Activated CD4-positive, alpha-beta memory T cell treated with anti-CD3 and anti-CD28 coated beads, Interleukin-2, amount 10 ng/mL, durations not matched to agents 7 days and 5 days (primary cell): ENCODE measurements around the gene CAGE1. TPM values are rescaled to one million over a fixed set of nuclear protein-coding genes. Genes with fewer than 3 reads are reported as not detected.

Experiments used
- CTCF ChIA-PET: fragments of 350-600 bp; sonication (Branson Sonifier 250); formaldehyde crosslinking; loops from one replicate; lab custom pipeline; 2021; ENCODE audit warnings: antibody characterized with exemption, inconsistent platforms; lab: Charles Lee
- POLR2A ChIA-PET: fragments of 350-600 bp; sonication (Branson Sonifier 250); formaldehyde crosslinking; loops from one replicate; lab custom pipeline; 2021; ENCODE audit warnings: antibody characterized with exemption; lab: Charles Lee
- DNase-seq: peaks from one replicate; pipeline ENCODE4 v3.0.0-alpha.2; 2020
- H3K27ac Mint-ChIP-seq: one replicate; pipeline ENCODE4 v1.8.0; 2021; ENCODE audit warnings: mild to moderate bottlenecking, mixed read lengths
- H3K27me3 Mint-ChIP-seq: one replicate; pipeline ENCODE4 v1.8.0; 2021; ENCODE audit warnings: mixed read lengths
- H3K36me3 Mint-ChIP-seq: one replicate; pipeline ENCODE4 v1.8.0; 2021; ENCODE audit warnings: low read depth, mixed read lengths
- H3K4me1 Mint-ChIP-seq: one replicate; pipeline ENCODE4 v1.8.0; 2021; ENCODE audit warnings: mixed read lengths
- H3K4me3 Mint-ChIP-seq: one replicate; pipeline ENCODE4 v1.8.0; 2021; ENCODE audit warnings: mild to moderate bottlenecking, mixed read lengths
- H3K9me3 Mint-ChIP-seq: one replicate; pipeline ENCODE4 v1.8.0; 2021; ENCODE audit warnings: mixed read lengths
- total RNA-seq, 2 experiments: library from RNA; stranded (reverse); gene quantifications; one replicate each; pipeline ENCODE4 v1.2.3, GENCODE V29; 2021

The CAGE1 gene
- total RNA-seq, 2 experiments from 2014 or later: 0.08 TPM; not detected in 1

GRCh38 chr6:7424058-7424457 lies 34.5 kb upstream of the CAGE1 start:
- ChIA-PET CTCF (no interaction called here), POLR2A (no interaction called here)
- no peaks in the 10 kb centered on the region for H3K9me3 Mint-ChIP-seq
- no peak overlapping the region for H3K27ac Mint-ChIP-seq
- H3K36me3 Mint-ChIP-seq: peaks cover 3% of the 10 kb centered on the region
- DNase-seq: no peak
- H3K4me3 Mint-ChIP-seq: no peak overlapping the region
- H3K27me3 Mint-ChIP-seq: no peaks in the 10 kb centered on the region
- no peaks in the 10 kb centered on the region for H3K4me1 Mint-ChIP-seq

DNA sequence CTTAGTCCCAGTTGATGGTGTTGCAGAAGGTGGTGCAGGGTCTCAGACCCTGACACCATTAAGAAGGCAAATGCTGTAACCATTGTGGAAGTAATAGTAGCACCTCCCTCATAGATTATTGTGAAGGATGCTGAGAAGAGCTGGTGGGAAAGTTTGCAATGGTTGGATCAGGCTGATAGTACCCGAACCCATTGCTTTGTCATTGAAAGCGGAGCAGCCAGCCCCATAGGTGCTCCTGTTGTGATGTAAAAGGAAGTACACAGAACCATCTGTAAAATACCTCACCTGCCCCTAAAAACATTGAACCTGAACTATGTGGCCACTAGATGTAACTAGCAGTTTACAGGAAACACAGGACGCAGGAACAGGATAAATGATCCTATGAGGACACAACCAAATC lies 31.5 kb upstream of the CAGE1 start:
- no peaks in the 10 kb centered on the region for H3K9me3 Mint-ChIP-seq
- peaks cover 17% of the 10 kb centered on the region for H3K36me3 Mint-ChIP-seq
- CTCF ChIA-PET: no interaction called here
- no peak for DNase-seq
- no peaks in the 10 kb centered on the region for H3K27me3 Mint-ChIP-seq
- H3K27ac Mint-ChIP-seq: no peak overlapping the region
- POLR2A ChIA-PET: no interaction called here
- H3K4me1 Mint-ChIP-seq: peaks cover 2% of the 10 kb centered on the region
- no peak overlapping the region for H3K4me3 Mint-ChIP-seq

GRCh38 chr6:7419065-7419464 lies 29.5 kb upstream of the CAGE1 start:
- H3K27me3 Mint-ChIP-seq: no peaks in the 10 kb centered on the region
- H3K4me3 Mint-ChIP-seq: no peak overlapping the region
- peaks cover 2% of the 10 kb centered on the region for H3K4me1 Mint-ChIP-seq
- H3K9me3 Mint-ChIP-seq: no peaks in the 10 kb centered on the region
- H3K36me3 Mint-ChIP-seq: peaks cover 31% of the 10 kb centered on the region
- ChIA-PET CTCF (interaction anchor here (1.3 kb wide), 1 partner anchor 143 kb away, joined by 5 read pairs; no protein-coding TSS in a partner anchor), POLR2A (interaction anchor here (0.6 kb wide), 1 partner anchor 157 kb away, joined by 3 read pairs; no protein-coding TSS in a partner anchor)
- no peak for DNase-seq
- no peak overlapping the region for H3K27ac Mint-ChIP-seq

DNA sequence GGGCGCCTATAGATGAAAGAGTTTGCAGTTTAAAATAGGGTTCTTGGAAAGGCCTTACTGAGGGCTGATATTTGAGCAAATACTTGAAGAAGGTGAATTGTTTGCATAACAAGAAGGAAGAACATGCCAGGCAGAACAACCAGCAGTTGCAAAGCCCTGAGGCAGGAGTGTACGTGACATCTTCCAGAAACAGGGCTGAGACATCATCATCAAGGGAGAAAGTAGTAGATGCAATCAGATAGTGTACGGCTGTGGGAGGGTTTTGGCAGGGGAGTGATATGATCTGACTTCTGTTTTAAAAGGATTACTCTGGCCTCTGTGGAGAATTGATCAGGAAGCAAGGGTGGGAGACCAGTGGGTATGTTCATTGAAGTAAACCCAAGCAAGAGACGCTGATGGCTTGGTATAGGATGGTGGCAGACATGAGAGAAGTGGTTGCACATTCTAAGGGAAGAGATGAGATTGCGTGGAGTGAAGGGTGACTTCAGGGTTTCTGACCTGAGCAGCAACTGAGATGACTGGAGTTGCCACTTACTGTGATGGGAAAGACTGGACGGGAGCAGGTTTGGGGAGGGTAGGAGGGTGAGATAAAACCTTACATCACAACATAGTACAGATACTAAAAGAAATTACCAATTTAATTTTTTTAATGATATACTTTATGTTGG lies 28.8 kb upstream of the CAGE1 start:
- CTCF ChIA-PET: no interaction called here
- Mint-ChIP-seq H3K4me1 (peaks cover 2% of the 10 kb centered on the region), H3K27ac (no peak overlapping the region), H3K4me3 (no peak overlapping the region), H3K27me3 (no peaks in the 10 kb centered on the region), H3K9me3 (no peaks in the 10 kb centered on the region), H3K36me3 (peaks cover 34% of the 10 kb centered on the region)
- DNase-seq: no peak
- POLR2A ChIA-PET: interaction anchor here (0.6 kb wide), 1 partner anchor 156 kb away, joined by 3 read pairs; no protein-coding TSS in a partner anchor

- no peak overlapping the region for H3K27ac Mint-ChIP-seq
- POLR2A ChIA-PET: no interaction called here
These were observed 28.1 kb upstream of the CAGE1 start for GRCh38 chr6:7417684-7418083.

GRCh38 chr6:7414811-7415210 lies 25.3 kb upstream of the CAGE1 start:
- H3K36me3 Mint-ChIP-seq: peaks cover 52% of the 10 kb centered on the region
- CTCF ChIA-PET: no interaction called here
- no peak overlapping the region for H3K27ac Mint-ChIP-seq
- POLR2A ChIA-PET: interaction anchor here (1.1 kb wide), 1 partner anchor 103 kb away, joined by 3 read pairs; no protein-coding TSS in a partner anchor
- no peaks in the 10 kb centered on the region for H3K27me3 Mint-ChIP-seq
- peaks cover 2% of the 10 kb centered on the region for H3K4me1 Mint-ChIP-seq
- H3K4me3 Mint-ChIP-seq: no peak overlapping the region
- no peaks in the 10 kb centered on the region for H3K9me3 Mint-ChIP-seq
- no peak for DNase-seq

More at GRCh38 chr6:7417684-7418083, 28.1 kb upstream of the CAGE1 start:
- no peak for DNase-seq
- Mint-ChIP-seq H3K36me3 (peaks cover 39% of the 10 kb centered on the region), H3K9me3 (no peaks in the 10 kb centered on the region), H3K4me1 (peaks cover 2% of the 10 kb centered on the region), H3K4me3 (no peak overlapping the region), H3K27me3 (no peaks in the 10 kb centered on the region)
- CTCF ChIA-PET: interaction anchor here (0.5 kb wide), 1 partner anchor 16 kb away, joined by 4 read pairs; no protein-coding TSS in a partner anchor

- CTCF ChIA-PET: no interaction called here
- H3K36me3 Mint-ChIP-seq: peaks cover 53% of the 10 kb centered on the region
- no peaks in the 10 kb centered on the region for H3K4me1 Mint-ChIP-seq
- no peak overlapping the region for H3K27ac Mint-ChIP-seq
- no peaks in the 10 kb centered on the region for H3K27me3 Mint-ChIP-seq
- H3K9me3 Mint-ChIP-seq: no peaks in the 10 kb centered on the region
- no peak for DNase-seq
- POLR2A ChIA-PET: no interaction called here
- no peak overlapping the region for H3K4me3 Mint-ChIP-seq
These were observed 23.7 kb upstream of the CAGE1 start for GRCh38 chr6:7413151-7413823.

DNA sequence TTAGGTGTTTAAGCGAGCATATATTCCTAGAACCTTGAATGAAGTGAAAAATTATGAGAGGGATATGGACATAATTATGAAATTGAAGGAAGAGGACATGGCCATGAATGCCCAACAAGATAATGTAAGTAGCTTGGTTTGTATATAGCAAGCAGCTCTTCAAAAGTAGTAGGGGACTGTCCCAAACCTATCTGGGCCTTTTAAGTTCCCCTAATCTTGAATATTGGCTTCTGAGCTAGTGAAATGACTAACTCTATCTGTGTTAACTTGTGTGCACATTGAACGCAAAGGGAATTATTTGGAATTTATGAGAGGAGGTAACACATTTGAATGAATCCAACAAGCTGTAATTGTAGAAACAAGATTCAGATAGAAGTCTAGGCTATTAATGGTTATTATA lies 21.8 kb upstream of the CAGE1 start:
- H3K9me3 Mint-ChIP-seq: no peaks in the 10 kb centered on the region
- H3K4me1 Mint-ChIP-seq: no peaks in the 10 kb centered on the region
- H3K4me3 Mint-ChIP-seq: no peak overlapping the region
- ChIA-PET CTCF (interaction anchor here (1.3 kb wide), 1 partner anchor 9 kb away, joined by 4 read pairs; no protein-coding TSS in a partner anchor), POLR2A (no interaction called here)
- no peaks in the 10 kb centered on the region for H3K27me3 Mint-ChIP-seq
- DNase-seq: no peak
- H3K36me3 Mint-ChIP-seq: peaks cover 56% of the 10 kb centered on the region
- no peak overlapping the region for H3K27ac Mint-ChIP-seq

DNA sequence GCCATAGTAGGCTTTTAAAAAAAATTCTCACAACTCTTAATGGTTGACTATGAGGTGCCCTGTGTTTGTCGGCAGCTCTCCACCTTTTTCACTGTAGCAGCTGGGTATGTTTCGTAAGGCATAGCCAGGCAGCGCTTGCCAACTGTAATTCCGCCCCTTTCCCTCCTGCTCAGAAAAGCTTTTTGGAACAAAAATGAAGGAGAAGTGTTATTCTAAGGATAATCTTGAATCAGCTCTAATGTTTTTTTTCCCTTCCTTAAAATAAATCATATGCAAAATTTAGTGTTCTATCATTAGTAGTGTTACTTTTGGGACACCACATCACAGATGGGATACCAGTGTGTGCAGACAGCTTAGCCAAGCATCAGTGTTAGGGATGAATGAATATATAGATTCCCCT lies 21.3 kb upstream of the CAGE1 start:
- CTCF ChIA-PET: interaction anchor here (0.6 to 1.3 kb wide), 2 partner anchors 9 to 294 kb away, joined by 4 read pairs; no protein-coding TSS in a partner anchor
- no peak overlapping the region for H3K27ac Mint-ChIP-seq

DNA sequence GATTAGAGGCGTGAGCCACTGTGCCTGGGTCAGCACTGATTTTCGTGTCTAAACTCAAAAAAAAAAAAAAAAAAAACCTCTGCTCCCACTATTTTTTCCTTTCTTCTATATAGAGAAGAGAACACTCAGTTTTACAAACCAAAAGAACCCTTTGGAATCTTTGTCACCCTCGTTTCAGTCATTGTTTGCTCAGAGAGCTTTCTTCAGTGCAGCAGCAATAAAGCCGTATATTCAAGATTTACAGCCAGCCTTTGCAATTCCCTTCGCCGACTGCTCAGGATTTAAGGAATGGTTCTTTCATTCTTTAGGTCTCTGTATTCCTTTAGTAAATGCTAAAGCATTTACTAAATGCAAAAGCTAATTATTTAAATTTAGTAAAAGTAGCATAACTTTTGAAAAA lies 20.2 kb upstream of the CAGE1 start:
- peaks cover 61% of the 10 kb centered on the region for H3K36me3 Mint-ChIP-seq
- no peaks in the 10 kb centered on the region for H3K27me3 Mint-ChIP-seq
- CTCF ChIA-PET: no interaction called here

More for the DNA sequence above, 21.3 kb upstream of the CAGE1 start:
- POLR2A ChIA-PET: no interaction called here
- H3K4me3 Mint-ChIP-seq: no peak overlapping the region
- peaks cover 59% of the 10 kb centered on the region for H3K36me3 Mint-ChIP-seq
- no peaks in the 10 kb centered on the region for H3K9me3 Mint-ChIP-seq
- no peaks in the 10 kb centered on the region for H3K27me3 Mint-ChIP-seq
- no peak for DNase-seq
- H3K4me1 Mint-ChIP-seq: no peaks in the 10 kb centered on the region

DNA sequence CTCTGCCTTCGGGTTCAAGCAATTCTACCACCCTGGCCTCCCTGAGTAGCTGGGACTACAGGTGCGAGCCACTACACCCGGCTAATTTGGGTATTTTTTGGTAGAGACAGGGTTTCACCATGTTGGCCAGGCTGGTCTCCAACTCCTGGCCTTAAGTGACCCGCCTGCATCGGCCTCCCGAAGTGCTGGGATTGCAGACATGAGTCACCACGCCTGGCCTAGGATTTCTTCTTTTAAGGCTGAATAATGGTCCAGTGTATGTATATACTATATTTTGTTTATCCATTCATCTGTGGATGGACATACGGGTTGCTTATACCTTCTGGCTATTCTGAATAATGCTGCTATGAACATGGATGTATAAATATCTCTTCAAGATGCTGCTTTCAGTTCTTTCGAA lies 17.2 kb upstream of the CAGE1 start:
- Mint-ChIP-seq H3K36me3 (peaks cover 66% of the 10 kb centered on the region), H3K4me1 (no peaks in the 10 kb centered on the region), H3K4me3 (no peak overlapping the region), H3K27ac (no peak overlapping the region), H3K9me3 (no peaks in the 10 kb centered on the region), H3K27me3 (no peaks in the 10 kb centered on the region)
- CTCF ChIA-PET: no interaction called here
- no peak for DNase-seq
- POLR2A ChIA-PET: no interaction called here

More for the DNA sequence above, 20.2 kb upstream of the CAGE1 start:
- no peak overlapping the region for H3K4me3 Mint-ChIP-seq
- POLR2A ChIA-PET: interaction anchor here (1.2 kb wide), 1 partner anchor 15 kb away, joined by 3 read pairs; no protein-coding TSS in a partner anchor
- no peaks in the 10 kb centered on the region for H3K9me3 Mint-ChIP-seq
- H3K4me1 Mint-ChIP-seq: no peaks in the 10 kb centered on the region
- DNase-seq: no peak
- H3K27ac Mint-ChIP-seq: no peak overlapping the region

DNA sequence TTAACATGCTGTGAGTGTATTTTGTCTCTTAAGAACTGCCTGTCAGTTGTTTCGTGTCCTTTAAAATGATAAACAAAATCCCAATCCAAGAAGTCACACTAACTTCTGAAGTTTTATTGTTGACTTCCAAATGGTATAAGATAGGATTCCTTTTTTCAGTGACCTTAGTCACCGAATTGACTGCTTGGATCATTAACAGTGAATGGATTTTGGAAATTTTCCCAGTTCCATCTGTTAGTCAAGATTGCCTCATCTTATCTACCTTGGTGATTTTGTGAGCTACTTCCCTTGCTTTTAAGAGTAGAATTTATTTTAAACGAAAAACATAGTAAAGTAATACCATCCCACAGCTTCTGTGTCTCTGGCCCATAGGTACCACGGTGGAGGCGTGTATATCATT lies 15.0 kb upstream of the CAGE1 start:
- Mint-ChIP-seq H3K27me3 (no peaks in the 10 kb centered on the region), H3K4me1 (no peaks in the 10 kb centered on the region), H3K9me3 (no peaks in the 10 kb centered on the region), H3K27ac (no peak overlapping the region), H3K4me3 (no peak overlapping the region), H3K36me3 (peaks cover 61% of the 10 kb centered on the region)
- CTCF ChIA-PET: no interaction called here
- POLR2A ChIA-PET: interaction anchor here (0.5 to 1.2 kb wide), 2 partner anchors 10 to 127 kb away, joined by 3 read pairs; no protein-coding TSS in a partner anchor
- no peak for DNase-seq

GRCh38 chr6:7402716-7403115 lies 13.2 kb upstream of the CAGE1 start:
- H3K36me3 Mint-ChIP-seq: peaks cover 64% of the 10 kb centered on the region
- ChIA-PET CTCF (no interaction called here), POLR2A (no interaction called here)
- H3K4me1 Mint-ChIP-seq: no peaks in the 10 kb centered on the region
- DNase-seq: no peak
- no peak overlapping the region for H3K27ac Mint-ChIP-seq
- H3K4me3 Mint-ChIP-seq: no peak overlapping the region
- no peaks in the 10 kb centered on the region for H3K9me3 Mint-ChIP-seq
- no peaks in the 10 kb centered on the region for H3K27me3 Mint-ChIP-seq
